T-helper 17 cell (primary cell): Measurements from ENCODE around the gene SSRP1. TPM values are rescaled to one million over a fixed set of nuclear protein-coding genes. Genes with fewer than 3 reads are reported as not detected.

Source experiments
- ATAC-seq: fragments of 150-1000 bp; cut with Tn5 transposase; 2 replicates; pipeline ENCODE4 v1.10.0; 2021; ENCODE audit warnings: mild to moderate bottlenecking, moderate library complexity
- DNase-seq, 3 donors: peaks; one replicate each; pipeline versions ENCODE4 v3.0.0 to v3.0.0-alpha.2; 2020 to 2021
- H3K9me3 ChIP-seq: one replicate; pipeline ENCODE4 v1.7.0; 2013; ENCODE audit warnings: low read length, mild to moderate bottlenecking; ENCODE audit not compliant: control insufficient read depth, poor library complexity, severe bottlenecking
- H3K27ac Mint-ChIP-seq: one replicate; pipeline ENCODE4 v1.8.0; 2022; ENCODE audit warnings: mild to moderate bottlenecking, moderate library complexity, mixed read lengths
- H3K27me3 Mint-ChIP-seq: one replicate; pipeline ENCODE4 v1.8.0; 2022; ENCODE audit warnings: mixed read lengths
- H3K36me3 Mint-ChIP-seq: one replicate; pipeline ENCODE4 v1.8.0; 2022; ENCODE audit warnings: low read depth, mixed read lengths
- H3K4me1 Mint-ChIP-seq: one replicate; pipeline ENCODE4 v1.8.0; 2022; ENCODE audit warnings: mild to moderate bottlenecking, mixed read lengths
- H3K4me3 Mint-ChIP-seq: one replicate; pipeline ENCODE4 v1.8.0; 2022; ENCODE audit warnings: mild to moderate bottlenecking, moderate library complexity, mixed read lengths
- total RNA-seq, 4 donors: library from RNA in 2 of 4; stranded (reverse) in 2 of 4; gene quantifications; one replicate each; pipeline ENCODE4 v1.2.3 and lab custom pipeline; 2022 to 2026

The SSRP1 gene
- total RNA-seq, 2 donors from 2014 or later: 46.4 to 47.2 TPM

DNA sequence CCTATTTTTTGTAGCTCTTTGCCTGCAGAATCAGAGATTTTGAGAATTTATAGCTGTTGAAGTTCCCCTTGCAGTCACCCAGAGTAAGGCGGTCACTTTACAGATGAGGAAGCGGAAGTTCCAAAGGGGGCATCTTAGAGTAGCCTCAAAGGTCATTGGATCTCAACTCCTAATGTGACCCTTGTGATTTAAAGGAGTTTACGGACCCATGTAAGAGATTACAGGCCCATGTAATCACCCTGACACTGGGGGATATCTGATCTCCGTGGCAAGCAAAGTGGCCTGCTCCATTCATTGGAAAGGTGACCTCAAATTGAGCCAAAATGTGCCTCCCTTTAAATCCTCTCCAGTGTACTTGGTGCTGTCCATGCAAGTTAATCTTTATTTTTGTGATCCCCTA, 18.2 kb upstream of the SSRP1 start:
- no peaks in the 10 kb centered on the region for H3K9me3 ChIP-seq
- ATAC-seq (no peak), DNase-seq (no peak)
- Mint-ChIP-seq H3K4me1 (peaks cover 6% of the 10 kb centered on the region), H3K27ac (no peak overlapping the region), H3K27me3 (peaks cover 15% of the 10 kb centered on the region), H3K4me3 (no peak overlapping the region), H3K36me3 (peaks cover 5% of the 10 kb centered on the region)

DNA sequence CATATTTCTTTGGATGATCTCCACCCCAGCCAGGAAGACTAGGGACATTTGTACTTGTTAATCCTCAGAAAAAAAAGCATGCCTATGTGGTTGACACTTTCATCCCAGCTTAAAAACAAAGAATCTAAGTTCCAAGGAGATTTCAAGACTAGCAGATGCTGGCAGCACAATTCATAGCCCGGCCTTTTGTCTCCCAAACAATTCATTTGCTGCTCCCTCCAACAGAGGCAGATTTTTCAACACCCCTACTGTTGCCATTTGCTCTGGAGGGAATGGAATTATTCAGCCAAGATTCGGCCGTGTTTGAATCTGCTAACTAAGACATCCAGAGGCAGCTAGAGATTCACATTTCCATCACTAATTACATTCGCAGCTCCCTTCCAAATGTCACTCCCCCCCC, 17.8 kb upstream of the SSRP1 start:
- no peaks in the 10 kb centered on the region for H3K9me3 ChIP-seq
- DNase-seq: no peak
- Mint-ChIP-seq H3K4me1 (peaks cover 6% of the 10 kb centered on the region), H3K4me3 (no peak overlapping the region), H3K27ac (no peak overlapping the region), H3K27me3 (peaks cover 15% of the 10 kb centered on the region), H3K36me3 (peaks cover 5% of the 10 kb centered on the region)
- ATAC-seq: no peak

DNA sequence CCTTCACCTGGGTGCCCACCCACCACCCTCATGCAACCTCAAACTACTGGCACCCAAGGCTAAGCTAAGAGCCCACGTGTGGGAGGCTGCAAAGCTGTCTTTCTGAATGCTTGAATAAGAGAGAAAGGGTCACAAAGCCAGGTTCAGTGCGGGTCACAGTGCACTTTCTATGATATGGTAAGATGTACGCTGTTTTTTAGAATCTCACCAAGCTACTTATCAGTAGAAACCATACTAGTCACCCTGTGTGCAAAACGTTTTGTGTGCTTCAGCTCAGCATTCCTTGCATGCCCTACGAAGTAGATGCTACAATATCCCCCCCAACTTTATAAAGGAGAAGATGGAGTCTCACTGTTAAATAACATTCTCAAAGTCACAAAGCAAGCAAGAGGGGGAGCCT, 17.3 kb upstream of the SSRP1 start:
- Mint-ChIP-seq H3K27me3 (peaks cover 15% of the 10 kb centered on the region), H3K4me3 (no peak overlapping the region), H3K36me3 (peaks cover 5% of the 10 kb centered on the region), H3K27ac (no peak overlapping the region), H3K4me1 (peaks cover 6% of the 10 kb centered on the region)
- DNase-seq (no peak), ATAC-seq (no peak)
- no peaks in the 10 kb centered on the region for H3K9me3 ChIP-seq

DNA sequence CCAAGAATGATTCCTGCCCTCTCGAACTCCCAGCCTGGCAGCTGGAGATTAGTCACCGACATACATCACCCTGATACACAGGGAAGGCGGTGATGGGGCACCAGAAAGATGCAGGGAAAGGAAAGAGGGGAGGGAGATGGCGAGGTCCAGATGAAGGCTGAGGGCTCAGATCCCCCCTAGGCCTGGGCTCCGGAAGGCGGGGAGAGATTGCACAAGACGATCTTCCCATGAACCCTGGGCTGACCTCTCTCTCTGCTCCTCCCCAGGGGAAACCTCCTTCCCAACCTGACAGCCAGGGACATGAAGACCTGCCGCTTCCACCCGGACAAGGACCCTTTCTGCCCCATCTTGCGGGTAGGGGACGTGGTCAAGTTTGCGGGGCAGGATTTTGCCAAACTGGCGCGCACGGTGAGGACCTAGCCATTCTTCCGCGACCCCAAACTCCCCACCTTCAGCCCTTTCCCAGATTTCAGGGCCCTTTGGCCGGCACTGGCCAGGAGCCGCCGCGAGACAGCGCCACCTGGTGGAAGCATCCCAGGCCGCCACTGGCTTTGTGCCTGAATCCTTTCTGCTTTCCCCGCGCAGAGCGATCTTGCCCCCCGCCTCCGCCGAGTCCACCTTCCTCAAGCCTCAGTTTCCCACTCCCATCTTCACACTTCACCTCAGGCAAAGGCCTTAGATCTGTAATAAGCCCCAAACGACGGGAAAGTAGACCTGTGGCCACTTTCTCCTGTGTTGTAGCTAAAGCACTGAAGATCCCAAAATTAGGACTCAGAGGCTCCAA, 14.0 kb upstream of the SSRP1 start:
- ATAC-seq: peak; percentile 63
- H3K27ac Mint-ChIP-seq: peak overlapping the region; percentile 21
- peaks cover 12% of the 10 kb centered on the region for H3K27me3 Mint-ChIP-seq
- no peaks in the 10 kb centered on the region for H3K9me3 ChIP-seq
- no peak overlapping the region for H3K4me3 Mint-ChIP-seq
- peaks cover 3% of the 10 kb centered on the region for H3K36me3 Mint-ChIP-seq
- peak; percentile 45 to 67 (median 58) for DNase-seq
- peaks cover 8% of the 10 kb centered on the region for H3K4me1 Mint-ChIP-seq

DNA sequence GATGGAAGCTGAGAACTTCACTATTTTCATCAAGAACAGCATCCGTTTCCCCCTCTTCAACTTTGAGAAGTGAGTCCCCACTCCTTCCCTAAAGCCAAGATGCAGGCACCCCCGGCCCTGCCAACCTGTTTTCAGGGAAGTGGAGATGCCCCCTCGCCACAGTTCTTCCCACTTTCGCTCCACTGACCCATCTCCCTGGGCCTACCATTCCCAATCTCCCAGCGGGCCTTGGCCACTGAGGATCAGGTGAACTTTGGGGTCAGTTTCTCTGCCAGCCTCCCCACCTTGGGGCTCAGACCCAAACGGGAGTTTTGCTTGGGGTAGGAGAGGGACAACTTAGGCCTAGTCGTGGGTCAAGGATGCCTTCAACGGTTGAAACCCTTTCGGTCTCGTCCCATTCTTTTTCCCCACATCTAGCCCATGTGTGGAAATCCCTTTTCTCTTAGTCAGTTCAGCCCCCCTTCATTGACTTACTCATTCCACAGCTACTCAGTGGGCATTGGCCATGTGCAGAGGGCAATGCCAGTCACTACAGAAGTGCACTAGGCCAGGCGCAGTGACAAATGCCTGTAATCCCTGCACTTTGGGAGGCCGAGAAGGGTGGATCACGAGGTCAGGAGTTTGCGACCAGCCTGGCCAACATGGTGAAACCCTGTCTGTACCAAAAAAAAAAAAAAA, 13.1 kb upstream of the SSRP1 start:
- peak overlapping the region; percentile 49 for H3K27ac Mint-ChIP-seq
- no peak overlapping the region for H3K4me3 Mint-ChIP-seq
- ATAC-seq (no peak), DNase-seq (no peak)
- H3K9me3 ChIP-seq: no peaks in the 10 kb centered on the region
- no peaks in the 10 kb centered on the region for H3K36me3 Mint-ChIP-seq
- H3K27me3 Mint-ChIP-seq: peaks cover 5% of the 10 kb centered on the region
- H3K4me1 Mint-ChIP-seq: peaks cover 5% of the 10 kb centered on the region

DNA sequence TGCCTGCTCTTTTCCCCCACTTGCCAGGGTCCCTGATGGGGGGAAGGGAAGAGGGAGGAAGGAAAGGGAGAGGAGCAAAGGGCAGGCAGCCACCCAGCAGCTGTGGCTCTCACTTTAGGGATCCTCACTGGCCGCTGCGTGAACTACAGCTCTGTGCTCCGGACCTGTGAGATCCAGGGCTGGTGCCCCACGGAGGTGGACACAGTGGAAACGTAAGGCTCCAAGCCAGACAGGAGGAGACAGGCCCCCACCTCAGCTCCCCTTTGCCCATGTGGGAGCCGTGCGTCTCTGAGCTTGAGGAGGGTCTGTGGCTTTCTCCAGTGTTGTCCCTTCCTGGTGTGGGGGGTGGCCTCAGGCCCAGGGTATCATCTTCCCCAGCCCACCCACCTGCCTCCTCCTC, 12.4 kb upstream of the SSRP1 start:
- Mint-ChIP-seq H3K27ac (no peak overlapping the region), H3K36me3 (no peaks in the 10 kb centered on the region), H3K27me3 (peaks cover 2% of the 10 kb centered on the region), H3K4me1 (peaks cover 5% of the 10 kb centered on the region), H3K4me3 (no peak overlapping the region)
- DNase-seq (no peak), ATAC-seq (no peak)
- no peaks in the 10 kb centered on the region for H3K9me3 ChIP-seq

DNA sequence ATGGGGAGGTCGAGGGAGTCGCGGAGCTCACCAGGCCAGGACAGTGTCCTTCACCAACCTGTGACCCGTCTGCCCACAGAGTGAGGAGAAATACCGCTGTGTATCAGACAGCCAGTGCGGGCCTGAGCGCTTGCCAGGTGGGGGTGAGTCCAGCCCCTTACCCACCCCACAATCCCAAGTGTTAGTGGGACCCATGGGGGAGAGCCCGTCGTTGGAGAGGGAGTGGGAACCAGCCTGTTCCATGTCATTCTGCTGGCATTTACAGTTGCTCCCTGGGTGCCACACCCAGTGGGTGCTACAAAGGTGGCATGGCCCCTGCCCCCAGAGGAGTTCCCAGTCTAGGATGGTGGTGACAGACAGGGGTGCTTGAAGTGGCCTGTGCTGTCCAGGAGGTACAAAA, 11.6 kb upstream of the SSRP1 start:
- H3K9me3 ChIP-seq: no peaks in the 10 kb centered on the region
- H3K36me3 Mint-ChIP-seq: no peaks in the 10 kb centered on the region
- H3K4me1 Mint-ChIP-seq: peaks cover 5% of the 10 kb centered on the region
- no peaks in the 10 kb centered on the region for H3K27me3 Mint-ChIP-seq
- DNase-seq (no peak), ATAC-seq (no peak)
- no peak overlapping the region for H3K4me3 Mint-ChIP-seq
- H3K27ac Mint-ChIP-seq: peak overlapping the region; percentile 63

DNA sequence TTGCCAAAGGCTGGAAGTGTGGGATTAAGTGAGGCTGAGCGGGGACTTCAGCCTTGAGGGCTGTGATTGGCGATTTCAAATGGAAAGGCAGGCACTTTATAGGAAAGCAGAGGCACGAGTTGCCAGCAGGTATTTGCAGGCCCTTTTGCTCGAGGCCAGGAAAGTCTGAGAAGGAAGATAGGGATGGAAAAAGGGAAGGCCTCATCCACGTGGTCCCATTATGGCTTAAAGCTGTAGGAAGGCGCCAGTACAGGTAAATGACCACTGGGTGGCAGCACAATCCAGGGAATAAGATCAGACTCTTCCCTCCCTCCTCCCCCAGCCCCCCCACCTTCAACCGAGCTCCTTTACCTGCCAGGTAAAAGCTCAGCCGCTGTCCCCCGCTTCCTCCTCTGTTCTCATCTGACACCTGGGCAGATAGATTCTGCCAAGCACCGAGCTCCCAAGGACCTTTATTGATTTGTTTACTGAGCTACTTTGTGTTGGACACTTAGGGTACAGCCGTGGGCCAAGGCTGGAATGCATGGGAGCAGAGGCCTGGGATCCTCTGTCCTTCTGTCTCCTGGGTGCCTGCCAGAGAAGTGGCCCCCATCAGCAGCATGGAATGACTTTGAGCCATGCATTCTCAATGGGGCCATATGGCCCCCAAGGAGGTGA, 10.0 kb upstream of the SSRP1 start:
- Mint-ChIP-seq H3K4me3 (no peak overlapping the region), H3K4me1 (peaks cover 5% of the 10 kb centered on the region), H3K36me3 (no peaks in the 10 kb centered on the region), H3K27me3 (peaks cover 8% of the 10 kb centered on the region), H3K27ac (peak overlapping the region; percentile 21)
- DNase-seq (peak; percentile 47 to 62 (median 49)), ATAC-seq (peak; percentile 90)
- no peaks in the 10 kb centered on the region for H3K9me3 ChIP-seq

DNA sequence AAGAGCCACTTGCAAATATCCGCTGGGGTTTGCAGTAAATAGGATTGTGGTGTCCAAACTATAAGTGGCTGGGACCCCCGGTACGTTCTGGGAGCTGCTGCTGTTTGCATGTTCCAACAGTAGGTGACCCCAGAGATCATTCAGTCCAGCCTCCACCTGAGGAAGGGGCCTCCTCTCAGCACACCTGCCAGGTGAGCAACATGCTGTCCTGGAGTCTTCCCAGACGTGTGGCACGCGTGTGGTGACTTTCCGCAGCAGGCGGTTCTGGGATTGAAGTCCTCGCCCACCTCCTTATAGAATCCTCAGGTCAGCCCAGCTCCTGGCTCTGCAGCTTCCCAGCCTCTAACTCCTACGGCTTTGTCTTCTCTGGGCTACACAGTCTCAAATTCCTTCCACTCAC, 9.1 kb upstream of the SSRP1 start:
- DNase-seq (no peak), ATAC-seq (no peak)
- H3K4me1 Mint-ChIP-seq: peaks cover 3% of the 10 kb centered on the region
- H3K9me3 ChIP-seq: no peaks in the 10 kb centered on the region
- H3K27me3 Mint-ChIP-seq: peaks cover 15% of the 10 kb centered on the region
- no peaks in the 10 kb centered on the region for H3K36me3 Mint-ChIP-seq
- H3K27ac Mint-ChIP-seq: no peak overlapping the region
- no peak overlapping the region for H3K4me3 Mint-ChIP-seq

DNA sequence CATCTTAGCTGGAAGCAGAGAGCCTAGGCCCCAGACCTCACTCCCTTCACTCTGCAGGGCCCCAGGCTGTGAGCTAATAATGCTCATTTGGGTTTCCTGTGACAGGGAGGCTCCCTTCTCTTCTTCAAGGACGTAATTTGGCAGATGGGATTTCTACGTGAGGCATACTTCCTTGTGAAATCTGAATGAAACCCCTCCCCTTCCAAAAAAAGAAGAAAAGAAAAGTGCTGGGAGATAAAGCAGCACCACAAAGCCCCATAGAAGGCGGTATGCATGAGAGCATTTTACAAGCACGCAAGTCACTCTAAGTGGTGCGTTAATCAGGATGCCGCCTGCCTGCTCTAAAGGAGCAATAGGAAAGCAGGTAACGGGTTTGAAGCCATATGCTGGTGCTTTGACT, 8.1 kb upstream of the SSRP1 start:
- Mint-ChIP-seq H3K36me3 (no peaks in the 10 kb centered on the region), H3K4me3 (no peak overlapping the region), H3K27ac (no peak overlapping the region), H3K27me3 (peaks cover 15% of the 10 kb centered on the region), H3K4me1 (peaks cover 3% of the 10 kb centered on the region)
- no peak for ATAC-seq
- DNase-seq: no peak
- no peaks in the 10 kb centered on the region for H3K9me3 ChIP-seq

DNA sequence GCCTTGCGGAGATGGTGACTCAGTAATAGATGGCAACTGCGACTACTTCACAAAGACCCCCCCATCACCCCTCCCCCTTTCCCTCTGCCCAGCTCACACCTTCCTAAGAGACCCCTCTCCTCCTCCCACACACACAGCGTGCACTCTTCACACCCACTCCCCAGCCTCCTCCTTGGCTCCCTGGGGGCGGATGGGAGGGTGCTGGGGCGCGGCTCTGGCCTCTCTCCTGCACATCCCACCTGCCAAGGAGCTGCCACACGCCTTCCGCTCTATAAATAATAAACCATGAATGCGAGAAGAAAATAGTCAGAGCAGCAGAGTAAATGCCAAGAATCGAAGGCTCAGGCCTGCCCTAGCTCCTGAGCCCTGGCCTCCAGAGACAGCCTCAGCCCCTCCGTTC, 7.0 kb upstream of the SSRP1 start:
- Mint-ChIP-seq H3K36me3 (no peaks in the 10 kb centered on the region), H3K4me1 (peaks cover 3% of the 10 kb centered on the region), H3K4me3 (no peak overlapping the region), H3K27ac (no peak overlapping the region), H3K27me3 (peaks cover 15% of the 10 kb centered on the region)
- no peak for ATAC-seq
- no peak for DNase-seq
- H3K9me3 ChIP-seq: no peaks in the 10 kb centered on the region

DNA sequence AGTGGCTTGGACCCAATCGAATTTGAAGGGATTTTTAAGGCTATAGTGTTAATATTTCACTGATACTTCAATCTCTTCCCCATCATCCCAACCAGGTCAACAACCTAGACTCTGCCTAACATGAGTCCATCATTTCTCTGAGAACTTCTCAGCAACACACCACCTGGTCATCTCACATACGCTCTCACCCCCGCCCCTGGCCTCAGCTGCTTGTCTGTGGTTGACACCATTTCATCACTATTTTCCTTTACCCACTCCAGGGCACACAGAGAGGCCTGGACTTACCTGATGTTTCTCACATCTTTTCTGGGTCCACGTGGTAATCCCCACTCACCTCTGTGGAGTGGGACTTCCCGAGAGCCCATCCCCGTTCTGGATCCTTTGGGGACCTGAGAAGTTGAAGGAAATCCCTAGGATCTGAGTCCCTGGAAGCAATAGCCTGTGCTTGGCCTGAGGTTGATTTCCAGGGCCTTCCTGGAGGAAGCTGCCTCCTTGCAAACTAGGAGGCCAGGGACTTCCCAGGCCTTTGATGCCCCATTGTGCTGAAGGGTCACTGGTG, 5.6 kb upstream of the SSRP1 start:
- no peak for ATAC-seq
- no peaks in the 10 kb centered on the region for H3K36me3 Mint-ChIP-seq

DNA sequence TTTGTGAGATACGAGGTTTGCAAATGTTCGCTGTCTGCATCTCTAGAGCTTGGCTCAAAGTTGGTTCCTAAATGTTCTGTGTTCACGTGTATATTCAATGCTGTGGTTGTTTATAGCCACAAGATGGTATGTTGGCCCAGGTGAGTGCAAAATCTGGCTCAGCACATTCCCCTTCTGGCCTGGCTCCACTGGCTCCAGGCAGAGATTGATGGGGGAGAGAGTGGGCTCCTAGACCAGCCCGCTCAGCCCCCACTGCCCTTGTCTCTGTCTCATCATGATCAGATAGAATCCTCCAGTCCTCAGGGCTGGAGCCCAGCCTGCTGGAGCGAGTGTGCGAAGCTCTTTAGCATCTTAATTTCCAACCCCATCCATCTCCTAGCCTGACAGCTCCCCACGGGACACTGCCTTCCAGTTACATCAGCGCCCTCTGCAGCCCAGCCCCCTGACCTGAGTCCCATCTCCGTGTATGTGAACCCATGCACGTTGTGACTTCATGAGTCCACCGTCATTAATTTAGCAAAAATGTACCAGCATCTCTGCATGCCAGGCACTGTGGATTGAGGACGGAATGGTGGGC, 4.4 kb upstream of the SSRP1 start:
- DNase-seq (no peak), ATAC-seq (no peak)
- no peaks in the 10 kb centered on the region for H3K9me3 ChIP-seq
- H3K4me3 Mint-ChIP-seq: no peak overlapping the region
- peaks cover 15% of the 10 kb centered on the region for H3K27me3 Mint-ChIP-seq
- H3K4me1 Mint-ChIP-seq: peaks cover 9% of the 10 kb centered on the region
- H3K27ac Mint-ChIP-seq: no peak overlapping the region
- peaks cover 2% of the 10 kb centered on the region for H3K36me3 Mint-ChIP-seq

More for the DNA sequence above, 5.6 kb upstream of the SSRP1 start:
- Mint-ChIP-seq H3K27ac (no peak overlapping the region), H3K4me3 (no peak overlapping the region), H3K27me3 (peaks cover 15% of the 10 kb centered on the region), H3K4me1 (peaks cover 5% of the 10 kb centered on the region)
- DNase-seq: no peak
- no peaks in the 10 kb centered on the region for H3K9me3 ChIP-seq
